Measurements from ENCODE around the gene CPZ.
"Not testable (repeated sequence)": the region's sequence is repeated elsewhere in the genome, so short reads cannot be mapped to it uniquely, and the experiment has no call there.

CPZ gene

GRCh38 chr4:8613421-8614364 lies 21.1 kb downstream of the CPZ start:
- DNase-seq: no peak

GRCh38 chr4:8614365-8615193 lies 22.0 kb downstream of the CPZ start:
- DNase-seq: no peak

- no peak for DNase-seq
Observed at GRCh38 chr4:8615366-8615765, 22.8 kb downstream of the CPZ start.

GRCh38 chr4:8615921-8616787 lies 23.6 kb downstream of the CPZ start:
- no peak for DNase-seq

DNA sequence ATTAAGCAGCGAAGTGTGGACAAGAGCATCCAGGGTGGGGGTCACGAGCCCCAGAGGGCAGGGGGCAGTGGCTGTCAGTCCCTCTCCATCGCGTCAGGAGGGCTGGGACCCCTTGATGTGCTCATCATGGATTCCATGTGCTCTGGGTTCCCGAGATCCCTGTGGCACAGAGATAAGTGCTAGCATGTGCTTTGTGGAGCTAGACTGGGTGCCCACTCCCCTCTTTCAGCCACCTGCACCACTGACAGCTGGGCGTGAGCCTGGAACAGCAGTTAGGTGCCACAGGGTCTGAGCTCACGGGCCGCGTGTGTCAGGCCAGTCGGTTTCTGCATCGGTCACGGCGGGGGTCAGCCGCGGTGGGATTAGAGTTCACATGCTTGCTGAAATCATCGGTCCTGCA lies 24.3 kb downstream of the CPZ start:
- no peak for DNase-seq

- DNase-seq: no peak
Observed at GRCh38 chr4:8617486-8618040, 25.0 kb downstream of the CPZ start.

- no peak for DNase-seq
Observed at GRCh38 chr4:8618421-8618820, 25.9 kb downstream of the CPZ start.

GRCh38 chr4:8618961-8619720 lies 26.6 kb downstream of the CPZ start:
- no peak for DNase-seq

DNA sequence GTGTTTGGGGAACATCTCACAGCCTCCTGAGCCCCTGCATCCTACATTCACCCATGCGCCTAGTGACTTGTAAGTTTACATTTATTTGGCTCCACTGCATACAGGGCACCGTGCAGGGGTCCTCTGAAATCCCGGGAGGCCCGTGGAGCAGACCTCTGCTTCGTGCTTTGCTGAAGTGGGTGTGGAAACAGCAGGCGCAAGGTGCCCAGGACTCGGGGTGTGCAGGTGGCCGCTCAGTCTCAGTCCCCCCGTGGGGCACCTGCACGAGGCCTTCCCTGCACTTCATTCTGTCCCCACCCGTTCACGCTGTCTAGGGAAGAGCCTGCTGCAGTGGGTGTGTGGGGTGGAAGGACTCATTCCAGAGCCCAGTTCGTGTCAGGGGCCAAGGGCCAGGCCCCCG lies 28.6 kb downstream of the CPZ start:
- DNase-seq: not testable (repeated sequence)

DNA sequence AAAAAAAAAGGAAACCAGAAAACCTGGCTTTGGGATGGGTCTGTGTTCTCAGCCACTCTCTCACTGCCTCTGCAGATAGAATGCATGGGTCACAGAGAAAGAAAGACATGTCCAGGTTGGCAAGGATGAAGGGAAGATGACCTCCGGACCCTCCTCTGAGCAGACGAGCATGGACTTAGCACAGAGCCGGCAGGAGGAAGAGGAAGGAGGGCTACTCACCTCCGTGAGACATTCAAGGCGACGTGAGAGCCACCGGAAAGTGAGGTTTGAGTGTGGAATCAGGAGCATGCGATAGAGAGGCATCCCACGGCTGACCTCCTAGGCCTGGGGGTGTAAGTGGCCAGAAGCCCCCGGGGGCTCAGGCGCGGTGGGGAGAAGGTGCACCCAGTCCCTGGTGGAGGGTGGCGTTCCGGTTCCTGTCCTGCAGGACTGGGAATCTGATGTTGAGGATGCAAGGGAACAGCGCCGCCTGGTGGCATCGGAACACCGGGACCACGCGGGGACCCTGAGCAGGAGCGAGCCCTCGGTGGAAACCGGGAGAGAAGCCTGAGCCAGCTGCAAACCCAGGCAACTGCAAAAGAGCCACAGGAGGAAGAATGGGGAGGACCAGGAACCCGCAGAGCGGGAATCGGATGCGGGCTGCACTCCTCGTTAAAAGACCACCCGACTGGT lies 32.2 kb downstream of the CPZ start:
- not testable (repeated sequence) for DNase-seq

DNA sequence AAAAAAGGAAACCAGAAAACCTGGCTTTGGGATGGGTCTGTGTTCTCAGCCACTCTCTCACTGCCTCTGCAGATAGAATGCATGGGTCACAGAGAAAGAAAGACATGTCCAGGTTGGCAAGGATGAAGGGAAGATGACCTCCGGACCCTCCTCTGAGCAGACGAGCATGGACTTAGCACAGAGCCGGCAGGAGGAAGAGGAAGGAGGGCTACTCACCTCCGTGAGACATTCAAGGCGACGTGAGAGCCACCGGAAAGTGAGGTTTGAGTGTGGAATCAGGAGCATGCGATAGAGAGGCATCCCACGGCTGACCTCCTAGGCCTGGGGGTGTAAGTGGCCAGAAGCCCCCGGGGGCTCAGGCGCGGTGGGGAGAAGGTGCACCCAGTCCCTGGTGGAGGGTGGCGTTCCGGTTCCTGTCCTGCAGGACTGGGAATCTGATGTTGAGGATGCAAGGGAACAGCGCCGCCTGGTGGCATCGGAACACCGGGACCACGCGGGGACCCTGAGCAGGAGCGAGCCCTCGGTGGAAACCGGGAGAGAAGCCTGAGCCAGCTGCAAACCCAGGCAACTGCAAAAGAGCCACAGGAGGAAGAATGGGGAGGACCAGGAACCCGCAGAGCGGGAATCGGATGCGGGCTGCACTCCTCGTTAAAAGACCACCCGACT lies 37.8 kb downstream of the CPZ start:
- not testable (repeated sequence) for DNase-seq

- not testable (repeated sequence) for DNase-seq
Observed at GRCh38 chr4:8631896-8632295, 39.3 kb downstream of the CPZ start.

GRCh38 chr4:8634773-8635172 lies 42.2 kb downstream of the CPZ start:
- not testable (repeated sequence) for DNase-seq

DNA sequence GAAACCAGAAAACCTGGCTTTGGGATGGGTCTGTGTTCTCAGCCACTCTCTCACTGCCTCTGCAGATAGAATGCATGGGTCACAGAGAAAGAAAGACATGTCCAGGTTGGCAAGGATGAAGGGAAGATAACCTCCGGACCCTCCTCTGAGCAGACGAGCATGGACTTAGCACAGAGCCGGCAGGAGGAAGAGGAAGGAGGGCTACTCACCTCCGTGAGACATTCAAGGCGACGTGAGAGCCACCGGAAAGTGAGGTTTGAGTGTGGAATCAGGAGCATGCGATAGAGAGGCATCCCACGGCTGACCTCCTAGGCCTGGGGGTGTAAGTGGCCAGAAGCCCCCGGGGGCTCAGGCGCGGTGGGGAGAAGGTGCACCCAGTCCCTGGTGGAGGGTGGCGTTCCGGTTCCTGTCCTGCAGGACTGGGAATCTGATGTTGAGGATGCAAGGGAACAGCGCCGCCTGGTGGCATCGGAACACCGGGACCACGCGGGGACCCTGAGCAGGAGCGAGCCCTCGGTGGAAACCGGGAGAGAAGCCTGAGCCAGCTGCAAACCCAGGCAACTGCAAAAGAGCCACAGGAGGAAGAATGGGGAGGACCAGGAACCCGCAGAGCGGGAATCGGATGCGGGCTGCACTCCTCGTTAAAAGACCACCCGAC lies 43.5 kb downstream of the CPZ start:
- not testable (repeated sequence) for DNase-seq

GRCh38 chr4:8637456-8637984 lies 45.0 kb downstream of the CPZ start:
- DNase-seq: no peak

DNA sequence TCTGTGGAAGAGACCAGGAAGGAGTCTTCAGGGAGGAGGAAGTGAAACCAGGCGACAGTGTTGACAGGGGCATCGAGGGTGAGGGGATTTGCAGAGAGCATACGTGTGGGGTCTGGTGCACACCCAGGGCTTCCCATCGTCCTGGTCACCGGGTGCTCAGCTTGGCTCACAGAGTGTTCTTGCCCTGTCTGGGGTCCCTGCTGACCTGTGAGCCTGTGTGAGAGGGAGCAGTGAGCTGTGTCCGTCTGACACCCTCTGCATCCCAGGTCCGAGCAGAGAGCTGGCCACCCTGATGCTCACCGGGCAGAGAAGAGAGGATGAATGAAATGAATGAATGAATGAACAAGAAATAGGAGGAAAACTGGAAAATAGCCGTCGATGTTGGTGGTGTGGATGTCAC lies 46.5 kb downstream of the CPZ start:
- no peak for DNase-seq

DNA sequence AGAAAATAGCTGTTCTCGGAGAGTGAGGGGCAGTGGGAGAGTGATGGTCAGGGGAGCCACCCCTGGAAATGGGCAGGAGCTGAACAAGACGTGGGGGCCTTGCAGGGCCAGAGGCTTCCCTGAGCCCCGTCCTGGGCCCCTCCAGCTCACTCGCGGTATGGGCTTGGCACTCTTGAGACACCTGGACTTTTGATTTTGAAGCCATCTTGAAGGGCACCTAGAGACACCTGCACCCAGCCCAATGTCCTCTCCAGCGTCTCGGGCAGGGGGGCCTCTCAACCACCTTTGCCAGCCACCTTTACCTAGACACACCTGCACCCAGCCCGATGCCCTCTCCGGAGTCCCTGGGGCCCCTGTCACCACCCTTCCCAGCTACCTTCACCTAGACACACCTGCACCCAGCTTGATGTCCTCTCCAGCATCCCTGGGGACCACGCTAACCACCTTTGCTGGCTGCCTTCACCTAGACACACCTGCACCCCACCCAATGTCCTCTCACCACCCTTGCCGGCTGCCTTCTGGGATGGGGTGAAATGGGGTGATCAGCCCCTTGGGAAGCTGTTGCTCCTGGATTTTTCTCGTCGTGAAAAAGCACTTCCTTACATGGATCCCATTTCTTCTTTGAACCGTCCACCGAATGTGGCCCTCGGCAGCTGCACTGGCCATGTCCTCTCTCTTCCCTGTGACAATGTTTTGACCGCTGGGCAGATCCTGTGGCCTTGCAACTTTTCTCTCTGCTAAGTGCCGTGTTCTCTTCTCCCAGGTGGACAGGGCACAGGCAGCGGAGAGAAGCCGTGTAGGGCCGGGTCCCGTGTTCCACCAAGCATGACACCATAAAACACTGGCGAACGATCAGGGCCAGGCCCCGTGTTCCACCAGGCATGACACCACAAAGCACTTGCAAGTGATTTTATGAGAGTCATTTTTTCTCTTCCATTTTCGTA lies 47.5 kb downstream of the CPZ start:
- no peak for DNase-seq

GRCh38 chr4:8640816-8641215 lies 48.3 kb downstream of the CPZ start:
- no peak for DNase-seq

DNA sequence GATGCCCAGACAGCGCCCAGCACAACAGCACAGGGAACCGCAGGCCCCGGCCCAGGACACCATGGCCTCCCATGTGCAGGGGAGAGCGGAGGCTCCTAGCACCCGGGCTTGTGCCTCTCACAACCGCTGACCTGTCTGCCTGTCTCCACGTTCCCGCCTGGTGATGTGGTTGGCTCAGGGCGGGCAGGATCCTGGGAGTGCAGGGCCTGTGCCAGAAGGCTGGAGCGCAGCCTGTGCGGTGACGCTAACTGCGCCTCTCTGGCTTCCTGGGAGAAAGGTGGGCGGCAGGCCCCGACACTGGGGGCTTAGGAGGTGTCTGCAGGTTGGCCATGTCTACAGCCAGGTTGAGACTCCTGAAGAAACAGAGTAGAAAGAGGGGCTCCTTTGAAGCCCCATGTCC lies 48.7 kb downstream of the CPZ start:
- no peak for DNase-seq
